ENCODE results near the gene DCAF4. TPM values are rescaled to one million over a fixed set of nuclear protein-coding genes. Genes with fewer than 3 reads are reported as not detected.
A peak's percentile ranks its signal among the peaks of the same experiment; 100 is the strongest.

The DCAF4 gene
- total and polyA plus RNA-seq, 2 of the 4 experiments (the other 2 are of a cell fraction) = 28.8 to 29.4 TPM

DNA sequence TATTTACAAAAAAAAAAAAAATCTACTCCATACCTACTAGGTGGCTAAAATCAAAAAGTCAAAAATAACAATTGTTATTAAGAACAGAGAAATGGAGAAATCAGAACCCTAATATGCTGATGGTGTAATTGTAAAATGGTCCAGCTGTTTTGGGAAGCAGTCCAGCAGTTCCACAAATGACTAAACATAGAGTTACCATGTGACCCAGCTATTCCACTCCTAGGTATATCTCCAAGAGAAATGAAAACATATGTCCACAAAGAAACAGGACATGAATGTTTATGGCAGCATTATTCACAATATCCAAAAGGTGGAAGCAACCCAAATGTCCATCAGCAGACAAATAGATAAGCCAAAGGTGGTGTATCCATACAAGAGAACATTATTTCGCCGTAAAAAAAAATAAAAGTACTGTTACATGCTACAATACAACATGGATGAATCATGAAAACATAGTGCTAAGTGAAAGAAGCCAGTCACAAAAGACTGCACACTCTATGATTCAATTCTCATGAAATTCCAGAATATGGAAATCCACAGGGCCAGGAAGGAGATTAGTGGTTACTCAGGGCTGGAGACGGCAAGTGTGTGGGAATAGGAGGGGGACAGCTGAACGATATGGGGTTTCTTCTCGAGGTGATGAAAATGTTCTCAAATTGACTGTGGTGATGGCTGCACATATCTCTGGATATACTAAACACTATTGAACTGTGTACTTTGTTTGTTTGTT is 23.3 kb upstream of the DCAF4 start:
- H3K4me1 ChIP-seq (ENCODE audit: control insufficient read depth, insufficient read depth, low read length) = peaks cover 16% of the 10 kb centered on the region
- no peaks in the 10 kb centered on the region for H3K27me3 ChIP-seq (ENCODE audit: control insufficient read depth, insufficient read depth, low read length)
- 0 out of 2 replicates have a peak overlapping the region, but pooled peaks have one; percentile 51 for H2BK20ac ChIP-seq (ENCODE audit: low read depth, low read length)
- H2BK5ac ChIP-seq (ENCODE audit: low read depth, low read length, poor library complexity, severe bottlenecking) = no peak overlapping the region
- ATAC-seq (ENCODE audit: low read depth) (no peak), DNase-seq (no peak)
- no peak overlapping the region for H3K14ac ChIP-seq (replicated peaks; ENCODE audit: low read depth, low read length)
- ChIA-PET CTCF (interaction anchor here (0.6 to 3.7 kb wide), 4 partner anchors 8 to 388 kb away, joined by 4 to 60 read pairs (median 6); no protein-coding TSS in a partner anchor), POLR2A (ENCODE audit: unreplicated experiment) (no interaction called here)
- H3K56ac ChIP-seq (ENCODE audit: extremely low read depth, insufficient read depth, low read length) = no peak overlapping the region
- TF ChIP-seq USF2 (IDR thresholded peaks at IDR 0.05; ENCODE audit: low read depth, low read length) (no peak), MAZ (IDR thresholded peaks at IDR 0.05; ENCODE audit: borderline replicate concordance, low read depth, low read length) (no peak), RAD21 (IDR thresholded peaks at IDR 0.05; ENCODE audit: low read length) (no peak), POLR2A (IDR thresholded peaks at IDR 0.05; ENCODE audit: low read depth, low read length) (no peak), CEBPB (IDR thresholded peaks at IDR 0.05; ENCODE audit: low read depth, low read length) (no peak), MAFK (IDR thresholded peaks at IDR 0.05; ENCODE audit: low read depth, low read length) (no peak), CTCF (conservative IDR thresholded peaks at IDR 0.05; ENCODE audit: low read depth, low read length) (no peak), RCOR1 (IDR thresholded peaks at IDR 0.05; ENCODE audit: insufficient replicate concordance, low read length) (no peak), RFX5 (IDR thresholded peaks at IDR 0.05; ENCODE audit: low read depth, low read length) (no peak), BHLHE40 (IDR thresholded peaks at IDR 0.05; ENCODE audit: low read depth, low read length) (no peak), NFE2L2 (IDR thresholded peaks at IDR 0.05; ENCODE audit: low read depth, low read length) (no peak), SMC3 (IDR thresholded peaks at IDR 0.05; ENCODE audit: low read depth, low read length) (no peak), FOS (IDR thresholded peaks at IDR 0.05; ENCODE audit: low read depth, low read length) (no peak)
- TF ChIP-seq, protein P1, sequence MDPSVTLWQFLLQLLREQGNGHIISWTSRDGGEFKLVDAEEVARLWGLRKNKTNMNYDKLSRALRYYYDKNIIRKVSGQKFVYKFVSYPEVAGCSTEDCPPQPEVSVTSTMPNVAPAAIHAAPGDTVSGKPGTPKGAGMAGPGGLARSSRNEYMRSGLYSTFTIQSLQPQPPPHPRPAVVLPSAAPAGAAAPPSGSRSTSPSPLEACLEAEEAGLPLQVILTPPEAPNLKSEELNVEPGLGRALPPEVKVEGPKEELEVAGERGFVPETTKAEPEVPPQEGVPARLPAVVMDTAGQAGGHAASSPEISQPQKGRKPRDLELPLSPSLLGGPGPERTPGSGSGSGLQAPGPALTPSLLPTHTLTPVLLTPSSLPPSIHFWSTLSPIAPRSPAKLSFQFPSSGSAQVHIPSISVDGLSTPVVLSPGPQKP (IDR thresholded peaks at IDR 0.05; ENCODE audit: borderline replicate concordance, low read depth, low read length) = no peak
- no peak overlapping the region for H3K27ac ChIP-seq (ENCODE audit: insufficient read depth, low read length)
- no peak overlapping the region for H2AFZ ChIP-seq (replicated peaks; ENCODE audit: low read length, poor library complexity)
- no peak overlapping the region for H3K23ac ChIP-seq (ENCODE audit: low read depth, low read length)
- H3K9me1 ChIP-seq (ENCODE audit: insufficient read depth, low read length) = peaks cover 11% of the 10 kb centered on the region
- no peak overlapping the region; the same call in 1 of the 2 replicates for H2AK5ac ChIP-seq (ENCODE audit: low read depth, low read length)
- no peak overlapping the region for H3K4me2 ChIP-seq (ENCODE audit: low read depth, low read length)
- H4K5ac ChIP-seq (ENCODE audit: low read depth, low read length) = no peak overlapping the region
- no TSS peak for BruUV-seq (replicated peaks)
- no peak overlapping the region for H3K9ac ChIP-seq (ENCODE audit: low read depth, low read length)
- no peak overlapping the region for H4K8ac ChIP-seq (ENCODE audit: low read depth in 2 of 2, low read length in 2 of 2)
- no peak overlapping the region for H3K18ac ChIP-seq (ENCODE audit: low read depth, low read length)
- peak overlapping the region; percentile 30; the same call in 1 of the 2 replicates for H2BK120ac ChIP-seq (ENCODE audit: low read depth, low read length)
- in situ Hi-C loops (cut with MboI; ENCODE audit: low sequenced_read_pairs) = no loop called here
- no peak overlapping the region for H3K4me3 ChIP-seq (ENCODE audit: insufficient read depth, low read depth, low read length)
- intact Hi-C loops (cut with micrococcal nuclease) = no loop called here
- H3K9me3 ChIP-seq (ENCODE audit: control insufficient read depth, insufficient read depth, low read length) = no peaks in the 10 kb centered on the region
- WGBS, 2 experiments (ENCODE audit: extremely low coverage in 2 of 2, insufficient read length in 1 of 2) = no CpG with 5 or more reads among the region's 5 CpGs
- no peak overlapping the region for H2AK9ac ChIP-seq (replicated peaks; ENCODE audit: low read depth, low read length, poor library complexity)
- H4K91ac ChIP-seq (ENCODE audit: insufficient read depth, low read depth, low read length) = no peak overlapping the region
- H3K79me1 ChIP-seq (ENCODE audit: low read depth in 1 of 2, low read length in 2 of 2) = no peaks in the 10 kb centered on the region
- H3K4ac ChIP-seq (ENCODE audit: low read depth, low read length) = no peak overlapping the region
- dilution Hi-C loops (cut with HindIII; ENCODE audit: low sequenced_read_pairs, unreplicated experiment) = no loop called here
- no peaks in the 10 kb centered on the region for H4K20me1 ChIP-seq (ENCODE audit: insufficient read depth, low read length)
- H3K36me3 ChIP-seq (ENCODE audit: control insufficient read depth, insufficient read depth, low read length) = no peaks in the 10 kb centered on the region
- no peak overlapping the region for H2BK15ac ChIP-seq (ENCODE audit: low read depth, low read length)

All from IMR-90 (cell line).